Activated T-helper 9 cell treated with anti-CD3 and anti-CD28 coated beads, Interleukin-2, amount 50 U/mL, for 16 hours (primary cell): Measurements from ENCODE around the gene NAA15.
"Not testable (repeated sequence)": the region's sequence is repeated elsewhere in the genome, so short reads cannot be mapped to it uniquely, and the experiment has no call there.

Experiments
- DNase-seq: peaks from one replicate; pipeline ENCODE4 v3.0.0-alpha.2; 2020; ENCODE audit warnings: low read depth

The NAA15 gene

DNA sequence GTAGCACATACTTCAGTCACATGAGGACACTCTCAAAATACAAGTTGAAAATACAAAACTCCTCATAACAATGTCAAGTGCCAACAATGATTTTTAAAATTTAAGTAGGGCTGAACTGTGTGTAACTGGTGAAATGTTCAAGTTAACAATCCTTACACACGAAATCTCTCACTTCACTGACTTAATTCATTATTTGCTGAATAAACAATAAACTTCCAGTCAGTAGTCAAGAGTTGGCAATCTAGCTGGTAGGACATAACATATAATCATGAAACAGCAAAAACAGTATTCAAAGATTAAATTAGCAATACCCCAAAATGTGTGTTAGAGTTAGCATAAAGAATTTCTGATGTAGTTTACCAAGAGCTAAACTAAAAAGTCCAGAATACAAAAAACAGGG, 150.7 kb downstream of the NAA15 start:
- no peak for DNase-seq

- peak; percentile 49 for DNase-seq
These were observed 151.7 kb downstream of the NAA15 start for GRCh38 chr4:139453041-139453370.

DNA sequence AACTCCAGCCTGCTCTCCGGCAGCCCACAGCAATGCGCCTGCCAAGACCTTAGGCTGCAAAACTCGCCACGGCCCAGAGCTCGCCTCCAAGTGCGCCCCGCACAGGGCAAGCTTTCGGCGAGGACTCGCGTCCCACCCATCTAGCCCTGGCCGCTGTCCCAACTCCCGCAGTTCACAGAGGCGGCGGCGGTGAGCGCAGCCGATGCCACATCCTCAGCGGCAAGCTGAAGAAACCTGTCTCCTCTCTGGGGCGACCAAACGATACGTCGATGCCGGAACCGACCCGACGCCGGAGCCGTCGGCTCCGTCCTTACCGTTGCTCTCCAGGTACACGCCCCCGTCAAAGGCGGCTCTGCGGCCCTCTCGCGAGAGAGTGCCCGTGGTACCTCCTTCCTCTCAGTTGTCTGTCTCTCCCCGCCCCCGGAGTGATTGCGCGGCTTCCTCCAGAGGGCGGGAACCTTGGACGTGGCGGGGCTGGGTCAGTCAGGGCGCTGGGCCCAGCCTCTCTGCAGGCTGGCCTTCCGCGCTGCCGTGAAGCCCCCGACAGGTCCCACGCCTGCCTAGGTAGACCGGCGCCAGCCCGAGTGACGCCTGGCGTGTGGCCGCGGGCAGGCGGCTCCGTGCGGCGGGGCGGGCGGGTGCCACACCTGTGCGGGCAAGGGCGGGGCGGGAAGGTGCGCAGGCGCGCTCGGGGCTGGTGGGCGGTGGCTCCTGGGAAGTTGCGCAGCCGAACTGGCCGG, 152.2 kb downstream of the NAA15 start:
- DNase-seq = peak; percentile 94

DNA sequence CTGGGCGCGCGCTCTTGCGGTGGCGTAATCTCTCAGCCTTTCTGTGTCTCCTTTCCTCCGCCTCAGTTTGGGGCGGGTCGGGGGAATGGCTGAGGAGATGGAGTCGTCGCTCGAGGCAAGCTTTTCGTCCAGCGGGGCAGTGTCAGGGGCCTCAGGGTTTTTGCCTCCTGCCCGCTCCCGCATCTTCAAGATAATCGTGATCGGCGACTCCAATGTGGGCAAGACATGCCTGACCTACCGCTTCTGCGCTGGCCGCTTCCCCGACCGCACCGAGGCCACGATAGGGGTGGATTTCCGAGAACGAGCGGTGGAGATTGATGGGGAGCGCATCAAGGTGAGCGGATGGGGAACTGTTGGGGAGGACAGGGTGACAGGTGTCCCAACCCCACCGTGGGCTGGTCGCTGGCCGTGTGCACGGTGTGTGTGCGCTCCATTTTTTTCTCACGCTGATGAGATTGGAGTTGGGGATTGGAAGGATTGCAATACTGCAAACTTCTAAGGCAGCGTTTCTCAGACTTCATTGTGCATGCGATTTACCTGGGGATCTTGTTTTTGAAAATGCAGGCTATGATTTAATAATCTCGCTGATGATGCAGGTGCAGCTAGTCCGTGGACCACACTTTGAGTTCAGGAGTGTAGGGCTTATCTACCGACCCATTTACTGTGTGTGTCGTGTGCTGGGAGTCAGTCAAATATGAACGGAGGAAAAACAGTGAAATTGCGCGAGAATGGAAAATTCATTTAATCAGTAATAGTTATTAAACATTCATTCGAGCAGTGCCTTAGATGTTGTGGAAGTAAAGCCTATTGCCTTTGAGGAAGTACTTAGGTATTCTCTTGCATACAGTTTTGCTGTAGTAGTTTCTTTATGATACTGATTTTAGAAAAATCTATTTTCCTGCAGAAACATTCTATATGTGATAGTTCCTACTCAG, 153.1 kb downstream of the NAA15 start, which contains the start of gene RAB33B:
Gene RAB33B (plus strand): TSS at position 11 of the 935 bp plus-strand sequence. CDS start 75 bp downstream, at position 86.
- no peak for DNase-seq

GRCh38 chr4:139455126-139455538, 153.8 kb downstream of the NAA15 start:
- no peak for DNase-seq

DNA sequence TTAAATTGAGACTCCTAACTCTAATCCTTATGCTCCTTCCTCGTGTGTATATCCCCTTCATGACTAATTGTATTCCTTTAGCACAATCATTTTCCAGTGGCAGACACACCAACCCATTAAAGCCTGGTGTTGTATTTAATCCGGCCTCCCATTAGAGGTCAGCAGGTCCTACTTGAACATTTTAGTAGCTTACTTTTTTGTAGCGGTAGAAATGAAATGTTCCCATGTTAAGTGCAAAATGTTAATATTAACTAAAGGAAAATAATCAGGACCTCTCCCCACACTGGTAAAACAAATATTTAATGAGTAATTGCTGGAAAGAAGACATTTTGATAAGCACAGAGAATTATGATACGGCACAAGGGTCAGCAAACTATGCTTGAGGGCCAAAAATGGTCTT, 156.0 kb downstream of the NAA15 start:
- no peak for DNase-seq

DNA sequence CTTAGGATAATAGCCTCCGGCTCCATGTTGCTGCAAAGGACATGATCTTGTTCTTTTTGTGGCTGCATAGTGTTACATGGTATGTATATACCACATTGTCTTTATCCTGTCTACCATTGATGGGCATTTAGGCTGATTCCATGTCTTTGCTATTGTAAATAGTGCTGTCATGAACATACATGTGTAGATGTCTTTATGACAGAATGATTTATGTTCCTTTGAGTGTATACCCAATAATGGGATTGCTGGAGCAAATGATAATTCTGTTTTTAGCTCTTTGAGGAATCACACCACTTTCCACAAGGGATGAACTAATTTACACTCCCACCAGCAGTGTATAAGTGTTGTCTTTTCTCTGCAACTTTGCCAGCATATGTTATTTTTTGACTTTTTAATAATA, 157.2 kb downstream of the NAA15 start:
- DNase-seq = no peak

- DNase-seq = no peak
These were observed 157.7 kb downstream of the NAA15 start for GRCh38 chr4:139458999-139459398.

DNA sequence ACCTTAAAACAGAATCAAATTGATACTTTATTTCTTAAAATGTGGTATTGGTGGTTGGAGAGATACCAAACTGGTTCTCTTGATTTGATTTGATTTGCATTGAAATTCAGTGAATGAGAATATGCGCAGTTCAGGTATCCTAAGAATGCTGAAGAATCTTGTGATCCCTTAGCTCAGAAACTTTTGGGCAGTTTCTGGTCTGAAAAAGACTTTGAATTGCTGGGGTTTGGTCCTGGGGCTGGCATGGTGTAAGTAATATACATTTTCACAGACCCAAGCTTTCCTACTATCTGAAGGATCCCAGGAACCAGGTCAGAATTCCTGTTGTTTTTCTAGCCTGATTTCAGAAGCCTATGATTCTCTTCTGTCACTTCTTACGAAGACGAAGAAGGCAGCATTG, 159.3 kb downstream of the NAA15 start:
- DNase-seq = no peak

- DNase-seq = no peak
These were observed 159.8 kb downstream of the NAA15 start for GRCh38 chr4:139461022-139461628.

DNA sequence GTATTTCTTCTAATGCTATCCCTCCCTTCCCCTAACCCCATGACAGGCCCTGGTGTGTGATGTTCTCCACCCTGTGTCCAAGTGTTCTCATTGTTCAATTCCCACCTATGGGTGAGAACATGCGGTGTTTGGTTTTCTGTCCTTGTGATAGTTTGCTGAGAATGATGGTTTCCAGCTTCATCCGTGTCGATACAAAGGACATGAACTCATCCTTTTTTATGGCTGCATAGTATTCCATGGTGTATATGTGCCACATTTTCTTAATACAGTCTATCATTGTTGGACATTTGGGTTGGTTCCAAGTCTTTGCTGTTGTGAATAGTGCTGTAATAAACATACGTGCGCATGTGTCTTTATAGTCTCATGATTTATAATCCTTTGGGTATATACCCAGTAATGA, 163.2 kb downstream of the NAA15 start:
- not testable (repeated sequence) for DNase-seq

- no peak for DNase-seq
These were observed 164.6 kb downstream of the NAA15 start for GRCh38 chr4:139465922-139466321.

DNA sequence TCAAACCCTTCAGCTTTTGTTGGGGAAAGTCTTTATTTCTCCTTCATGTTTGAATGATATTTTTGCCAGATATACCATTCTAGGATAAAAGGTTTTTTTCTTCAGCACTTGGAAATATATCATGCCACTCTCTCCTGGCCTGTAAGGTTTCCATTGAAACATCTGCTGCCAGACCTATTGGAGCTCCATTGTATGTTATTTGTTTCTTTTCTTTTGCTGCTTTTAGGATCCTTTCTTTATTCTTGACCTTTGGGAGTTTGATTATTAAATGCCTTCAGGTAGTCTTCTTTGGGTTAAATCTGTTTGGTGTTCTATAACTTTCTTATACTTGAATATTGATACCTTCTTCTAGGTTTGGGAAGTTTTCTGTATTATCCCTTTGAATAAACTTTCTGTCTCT, 167.5 kb downstream of the NAA15 start:
- DNase-seq = not testable (repeated sequence)

DNA sequence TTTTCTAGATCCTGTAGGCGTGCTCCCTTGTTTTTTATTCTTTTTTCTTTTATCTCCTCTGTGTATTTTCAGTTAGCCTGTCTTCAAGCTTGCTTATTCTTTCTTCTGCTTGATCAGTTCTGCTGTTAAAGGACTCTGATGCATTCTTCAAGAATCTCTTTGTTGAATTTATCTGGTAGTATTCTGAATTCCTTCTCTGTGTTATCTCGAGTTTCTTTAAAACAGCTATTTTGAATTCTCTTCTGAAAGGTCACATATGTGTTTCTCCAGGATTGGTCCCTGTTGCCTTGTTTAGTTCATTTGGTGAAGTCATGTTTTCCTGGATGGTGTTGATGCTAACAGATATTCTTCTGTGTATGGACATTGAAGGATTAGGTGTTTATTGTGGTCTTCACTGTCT, 167.9 kb downstream of the NAA15 start:
- DNase-seq = no peak
